GM18909 (cell line): ENCODE results near the gene TRIM16.
"Not testable (repeated sequence)": the region's sequence is repeated elsewhere in the genome, so short reads cannot be mapped to it uniquely, and the experiment has no call there.

Source experiments
- ATAC-seq: cut with Tn5 transposase; IDR thresholded peaks from one replicate; pipeline ENCODE4 v1.9.1; 2021; ENCODE audit warnings: mild to moderate bottlenecking; ENCODE audit not compliant: unreplicated experiment, poor library complexity

TRIM16 gene

GRCh38 chr17:15659663-15660062, 24.4 kb downstream of the TRIM16 start:
- no peak for ATAC-seq

DNA sequence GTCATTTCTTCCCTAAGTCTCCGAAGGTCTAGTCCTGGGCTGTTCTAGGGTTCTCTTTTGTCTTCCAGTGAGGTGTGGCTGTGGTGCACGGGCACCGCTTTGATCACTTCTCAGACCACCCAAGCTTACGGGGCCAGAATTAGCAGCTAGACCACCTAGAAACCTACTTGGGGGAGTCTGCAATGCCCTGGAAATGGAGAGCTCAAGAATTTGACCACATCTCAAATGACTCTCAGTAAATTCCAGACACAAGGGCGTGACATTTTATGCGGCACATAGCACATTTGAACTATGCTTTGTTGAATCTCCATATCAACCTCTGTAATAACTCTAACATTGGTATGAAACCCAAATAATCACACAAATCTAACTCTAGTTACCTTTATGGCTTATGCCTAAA, 24.9 kb downstream of the TRIM16 start:
- ATAC-seq, result no peak

DNA sequence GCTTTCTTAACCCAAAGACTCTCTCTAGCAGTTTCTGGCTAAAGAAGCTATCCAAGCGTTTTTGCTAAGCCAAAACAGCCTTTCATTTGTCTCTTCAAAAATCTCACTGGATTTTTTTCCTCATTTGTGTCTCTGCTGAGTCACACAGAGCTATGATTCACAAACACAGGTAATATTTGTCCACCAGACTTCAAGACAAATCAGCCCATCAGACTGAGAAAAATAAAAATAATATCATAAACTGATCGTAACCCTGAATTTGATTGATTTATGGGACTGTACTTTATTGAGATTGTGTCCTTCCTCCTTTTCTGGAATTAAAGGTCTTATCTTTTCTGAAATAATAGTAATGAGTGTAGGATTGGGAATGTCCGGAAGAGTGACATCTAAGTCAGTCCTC, 25.8 kb downstream of the TRIM16 start:
- ATAC-seq, result no peak

DNA sequence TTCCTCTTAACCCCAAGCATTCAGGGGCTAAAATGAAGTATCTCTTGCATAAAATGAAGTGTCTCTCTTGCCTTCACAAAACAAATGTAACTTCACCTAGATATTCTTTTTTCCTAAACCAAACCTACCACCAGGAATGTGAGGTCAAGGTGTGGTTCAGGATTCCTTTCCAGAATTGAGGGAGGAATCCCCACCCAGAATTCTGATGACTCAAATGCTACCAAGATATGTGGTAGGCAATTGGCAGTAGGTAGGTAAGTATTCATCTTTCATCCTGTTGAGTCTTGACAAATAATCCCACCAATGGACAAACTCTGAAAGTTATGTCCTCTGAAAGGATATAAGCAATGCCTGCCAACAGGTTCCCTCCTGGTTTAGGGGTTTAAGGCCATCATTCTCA, 26.2 kb downstream of the TRIM16 start:
- no peak for ATAC-seq

GRCh38 chr17:15654886-15655561, 29.1 kb downstream of the TRIM16 start:
- no peak for ATAC-seq

- not testable (repeated sequence) for ATAC-seq
These were observed 29.7 kb downstream of the TRIM16 start for GRCh38 chr17:15654401-15654800.

GRCh38 chr17:15652960-15653359, 31.2 kb downstream of the TRIM16 start:
- no peak for ATAC-seq

DNA sequence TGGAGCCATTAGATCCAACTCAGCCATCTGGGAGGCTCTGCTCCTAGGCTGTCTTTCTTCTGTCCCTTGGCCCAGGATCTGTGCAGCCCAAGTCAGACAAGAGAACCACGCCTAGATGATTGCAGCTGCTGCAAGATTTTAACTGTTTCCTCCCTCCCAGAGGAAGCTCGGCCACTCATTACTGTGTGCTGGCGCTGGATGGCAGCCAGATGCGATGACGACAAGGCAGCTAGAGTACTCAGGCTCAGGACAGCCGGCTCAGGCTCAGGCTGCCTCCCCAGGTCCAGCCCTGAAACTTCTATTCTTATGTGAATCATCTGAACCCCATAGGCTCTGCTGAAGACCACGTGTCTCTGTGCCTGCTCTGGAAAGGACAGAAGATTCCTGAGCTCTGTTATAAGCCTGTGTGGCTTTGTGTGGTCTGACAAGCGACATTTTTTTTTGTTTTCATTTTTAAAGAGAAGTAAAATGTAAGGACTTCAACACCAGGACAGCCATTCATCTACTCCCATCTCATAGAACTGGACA, 32.5 kb downstream of the TRIM16 start:
- peak; percentile 90 for ATAC-seq

GRCh38 chr17:15650741-15651582, 33.1 kb downstream of the TRIM16 start:
- ATAC-seq, result no peak

- ATAC-seq, result no peak
These were observed 34.2 kb downstream of the TRIM16 start for GRCh38 chr17:15649861-15650421.

DNA sequence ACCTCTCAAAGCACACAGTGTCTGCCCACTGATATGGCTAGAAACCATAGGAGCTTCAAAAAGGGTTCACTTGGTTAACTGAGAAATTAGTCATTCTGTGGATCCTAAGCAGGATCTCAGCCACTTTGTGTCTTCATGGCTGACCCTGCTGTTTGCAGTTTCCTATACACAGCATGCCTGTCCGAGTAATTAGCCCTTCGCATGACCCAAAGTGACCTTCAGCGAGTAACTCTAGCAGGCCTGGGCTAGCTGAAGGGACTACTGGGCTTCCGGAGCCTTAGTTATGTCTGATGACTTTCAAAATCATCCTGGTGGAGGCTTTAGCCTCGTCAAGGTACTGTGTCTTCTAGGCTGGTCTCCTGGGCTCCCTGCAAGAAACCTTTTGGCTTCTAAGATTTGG, 35.7 kb downstream of the TRIM16 start:
- ATAC-seq, result no peak

DNA sequence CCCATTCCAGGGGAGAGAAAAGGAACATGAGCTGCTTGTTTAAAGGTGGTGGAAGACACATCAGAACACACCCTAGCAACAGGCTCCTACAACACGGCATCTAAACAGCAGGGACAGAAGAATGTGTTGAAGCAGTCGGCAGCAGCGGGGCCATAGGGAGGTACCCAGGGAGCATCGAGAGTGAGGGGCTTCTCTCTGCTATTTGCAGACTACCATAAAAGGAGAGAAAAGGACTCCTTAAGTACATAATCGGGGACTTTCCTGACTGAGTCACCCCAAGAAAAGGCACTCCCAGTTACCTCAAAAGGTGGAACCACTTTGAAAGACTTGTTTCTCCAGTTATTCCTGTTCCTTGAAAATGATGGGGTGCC, 38.2 kb downstream of the TRIM16 start:
- ATAC-seq, result not testable (repeated sequence)

GRCh38 chr17:15645099-15645941, 38.8 kb downstream of the TRIM16 start:
- not testable (repeated sequence) for ATAC-seq

DNA sequence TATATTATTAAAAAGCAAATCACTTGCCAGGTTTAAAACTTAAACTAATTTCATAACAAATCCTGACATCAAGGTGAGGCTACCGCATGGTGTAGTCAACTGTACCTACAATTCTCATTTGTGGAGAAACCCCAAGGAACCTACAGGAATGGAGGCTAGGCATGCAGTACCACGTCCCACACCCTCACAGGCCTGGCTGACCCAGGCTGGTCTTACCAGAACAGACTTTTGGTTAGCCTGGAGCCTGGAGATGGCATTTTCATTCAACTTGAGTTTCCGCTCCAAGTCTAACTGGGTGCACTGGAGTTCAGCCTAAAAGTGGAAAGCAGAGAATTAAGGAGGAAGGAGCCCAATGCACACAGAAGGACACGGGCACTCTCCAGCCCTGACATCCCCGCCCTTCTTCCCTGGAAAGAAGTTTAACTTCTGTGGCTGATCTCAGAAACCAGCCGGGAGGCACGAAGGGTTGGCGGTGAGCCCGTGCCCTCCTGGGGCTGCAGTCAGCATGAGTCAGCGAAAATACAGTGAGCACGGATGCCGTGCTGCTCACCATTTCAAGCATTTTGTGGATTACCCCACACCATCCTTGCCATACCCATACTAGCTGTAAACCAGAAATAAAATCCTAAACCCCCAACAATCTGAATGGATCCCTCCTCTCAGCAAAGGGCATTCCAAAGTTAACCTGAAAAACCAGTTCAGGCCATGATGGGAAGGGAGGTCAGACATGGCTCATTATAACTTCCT, 41.4 kb downstream of the TRIM16 start:
- ATAC-seq, result not testable (repeated sequence)

DNA sequence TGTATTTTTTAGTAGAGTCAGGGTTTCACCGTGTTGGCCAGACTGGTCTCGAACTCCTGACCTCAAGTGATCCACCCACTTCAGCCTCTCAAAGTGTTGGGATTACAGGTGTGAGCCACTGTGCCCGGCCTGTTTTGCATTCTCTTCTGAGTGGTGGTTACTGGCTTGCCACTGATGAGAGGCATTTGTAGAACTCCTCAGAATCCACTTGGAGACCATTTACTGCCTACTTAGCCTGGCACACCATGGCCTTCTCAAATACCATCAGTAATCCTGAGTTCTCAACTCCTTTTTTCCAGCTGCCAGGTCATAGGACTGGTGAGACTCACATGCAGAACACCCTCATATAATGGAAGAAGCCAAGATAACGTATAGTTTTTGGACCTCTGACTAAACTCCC, 42.1 kb downstream of the TRIM16 start:
- ATAC-seq, result not testable (repeated sequence)

DNA sequence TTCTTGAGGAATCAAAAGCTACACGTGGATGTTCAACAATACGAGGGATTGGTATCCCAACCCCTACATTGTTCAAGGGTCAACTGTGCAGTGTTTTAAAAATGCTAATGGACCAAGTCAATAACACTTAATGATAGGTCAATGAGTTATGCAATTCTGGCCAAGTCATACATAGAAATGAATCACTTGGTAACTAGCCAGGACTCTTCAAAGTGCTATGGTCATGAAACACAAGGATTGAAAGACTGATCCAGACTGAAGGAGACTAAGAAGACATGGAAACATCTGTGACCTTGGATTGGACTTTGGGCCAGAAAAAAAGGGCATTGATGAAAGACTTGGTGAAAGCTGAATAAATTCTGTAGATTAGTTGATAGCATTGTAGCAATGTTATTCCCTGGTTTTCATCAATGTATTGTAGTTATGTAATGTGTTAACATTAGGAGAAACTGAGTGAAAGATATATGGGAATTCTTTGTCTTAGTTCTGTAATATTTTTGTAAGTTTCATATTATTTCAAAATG, 53.1 kb downstream of the TRIM16 start:
- not testable (repeated sequence) for ATAC-seq

DNA sequence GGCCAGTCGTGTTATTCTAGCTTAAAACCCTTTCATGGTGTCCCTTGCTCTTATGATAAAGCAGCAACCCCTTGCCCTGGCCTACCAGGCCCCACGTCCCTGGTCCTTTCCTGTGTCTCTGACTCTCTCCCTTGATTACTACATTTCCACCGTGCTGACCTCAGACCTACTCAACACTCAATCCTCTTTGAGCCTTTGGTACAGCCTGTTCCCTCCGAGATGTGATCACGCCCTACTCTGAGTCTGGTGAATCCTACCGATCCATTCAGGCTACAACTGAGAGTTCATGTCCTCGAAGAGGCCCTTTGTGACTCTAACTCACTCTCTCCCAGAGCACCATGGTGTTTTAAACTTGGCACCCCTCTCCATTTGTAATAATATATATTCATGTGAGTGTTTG, 54.1 kb downstream of the TRIM16 start:
- ATAC-seq, result not testable (repeated sequence)

DNA sequence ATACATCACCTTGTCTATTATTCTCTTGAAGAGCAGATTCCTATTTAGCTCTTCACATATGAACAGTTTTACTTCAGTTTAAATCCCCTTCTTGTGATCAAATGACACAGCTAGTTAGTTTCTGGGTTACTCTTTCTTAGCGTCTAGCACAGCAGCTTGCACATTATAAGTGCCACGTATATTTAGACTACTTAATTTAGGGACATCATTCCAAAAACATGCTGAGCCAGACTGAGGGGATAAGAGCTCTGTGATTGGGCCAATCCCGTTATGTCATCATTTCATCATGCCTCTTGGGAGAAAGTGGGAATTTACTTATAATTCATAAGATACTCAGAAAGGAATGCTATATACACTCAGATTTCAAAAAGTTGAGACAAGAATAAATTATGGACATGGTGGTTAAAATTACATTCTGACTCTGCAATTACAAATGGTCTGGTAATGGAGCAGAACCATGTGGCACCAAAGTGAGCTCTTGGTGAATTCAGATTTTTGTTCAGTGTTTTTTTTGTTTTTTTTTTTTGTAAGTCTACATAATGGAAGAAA, 60.4 kb downstream of the TRIM16 start:
- not testable (repeated sequence) for ATAC-seq

- ATAC-seq, result not testable (repeated sequence)
These were observed 60.9 kb downstream of the TRIM16 start for GRCh38 chr17:15623255-15623654.
